Islet of Langerhans (tissue), 1 donor: ENCODE measurements around the gene ALCAM.
A peak's percentile ranks its signal among the peaks of the same experiment; 100 is the strongest.
"Not testable (repeated sequence)": the region's sequence is repeated elsewhere in the genome, so short reads cannot be mapped to it uniquely, and the experiment has no call there.

Experiments used
- FAIRE-seq: peaks from one replicate; lab custom pipeline; 2011; peaks lifted over from hg19 to GRCh38; lab: Jason Lieb, UNC

ALCAM gene

GRCh38 chr3:105392598-105392997 lies 25.9 kb downstream of the ALCAM start:
- FAIRE-seq = not testable (repeated sequence)

- FAIRE-seq = no peak
Measured at GRCh38 chr3:105394177-105394576, 27.5 kb downstream of the ALCAM start.

- no peak for FAIRE-seq
Measured at GRCh38 chr3:105397974-105398373, 31.3 kb downstream of the ALCAM start.

- peak; percentile 9 for FAIRE-seq
Measured at GRCh38 chr3:105398437-105398836, 31.7 kb downstream of the ALCAM start.

- FAIRE-seq = peak; percentile 92
Measured at GRCh38 chr3:105399062-105399461, 32.4 kb downstream of the ALCAM start.

- FAIRE-seq = peak; percentile 17
Measured at GRCh38 chr3:105399611-105400010, 32.9 kb downstream of the ALCAM start.

- no peak for FAIRE-seq
Measured at GRCh38 chr3:105401254-105401653, 34.5 kb downstream of the ALCAM start.

- FAIRE-seq = no peak
Measured at GRCh38 chr3:105401691-105402149, 35.0 kb downstream of the ALCAM start.

- no peak for FAIRE-seq
Measured at GRCh38 chr3:105402287-105402801, 35.6 kb downstream of the ALCAM start.

- not testable (repeated sequence) for FAIRE-seq
Measured at GRCh38 chr3:105403034-105403433, 36.3 kb downstream of the ALCAM start.

- FAIRE-seq = no peak
Measured at GRCh38 chr3:105406268-105406667, 39.6 kb downstream of the ALCAM start.

GRCh38 chr3:105409364-105409763 lies 42.7 kb downstream of the ALCAM start:
- FAIRE-seq = no peak

GRCh38 chr3:105413343-105413887 lies 46.7 kb downstream of the ALCAM start:
- peak; percentile 49 for FAIRE-seq

GRCh38 chr3:105414841-105415240 lies 48.1 kb downstream of the ALCAM start:
- peak; percentile 93 for FAIRE-seq

- no peak for FAIRE-seq
Measured at GRCh38 chr3:105415951-105416350, 49.2 kb downstream of the ALCAM start.

GRCh38 chr3:105417525-105418289 lies 51.0 kb downstream of the ALCAM start:
- peak; percentile 77 for FAIRE-seq

- FAIRE-seq = no peak
Measured at GRCh38 chr3:105422645-105423044, 55.9 kb downstream of the ALCAM start.

- FAIRE-seq = no peak
Measured at GRCh38 chr3:105423397-105423796, 56.7 kb downstream of the ALCAM start.

GRCh38 chr3:105424412-105425152 lies 57.9 kb downstream of the ALCAM start:
- FAIRE-seq = no peak

- FAIRE-seq = no peak
Measured at GRCh38 chr3:105425153-105425502, 58.4 kb downstream of the ALCAM start.

GRCh38 chr3:105427332-105427731 lies 60.6 kb downstream of the ALCAM start:
- no peak for FAIRE-seq

- peak; percentile 69 for FAIRE-seq
Measured at GRCh38 chr3:105429034-105429762, 62.5 kb downstream of the ALCAM start.
